Measurements from ENCODE around the gene TSTD1. TPM values are rescaled to one million over a fixed set of nuclear protein-coding genes. Genes with fewer than 3 reads are reported as not detected.

Gene TSTD1
- total RNA-seq, 1 donor from 2014 or later: 9.5 TPM

- H3K27me3 Mint-ChIP-seq (ENCODE audit: low read depth, unreplicated experiment): peaks cover 8% of the 10 kb centered on the region
- no peaks in the 10 kb centered on the region for H3K9me3 ChIP-seq (ENCODE audit: insufficient read depth, low read depth, low read length)
- FAIRE-seq: no peak
Measured at GRCh38 chr1:161070761-161071160, 32.0 kb upstream of the TSTD1 start.

DNA sequence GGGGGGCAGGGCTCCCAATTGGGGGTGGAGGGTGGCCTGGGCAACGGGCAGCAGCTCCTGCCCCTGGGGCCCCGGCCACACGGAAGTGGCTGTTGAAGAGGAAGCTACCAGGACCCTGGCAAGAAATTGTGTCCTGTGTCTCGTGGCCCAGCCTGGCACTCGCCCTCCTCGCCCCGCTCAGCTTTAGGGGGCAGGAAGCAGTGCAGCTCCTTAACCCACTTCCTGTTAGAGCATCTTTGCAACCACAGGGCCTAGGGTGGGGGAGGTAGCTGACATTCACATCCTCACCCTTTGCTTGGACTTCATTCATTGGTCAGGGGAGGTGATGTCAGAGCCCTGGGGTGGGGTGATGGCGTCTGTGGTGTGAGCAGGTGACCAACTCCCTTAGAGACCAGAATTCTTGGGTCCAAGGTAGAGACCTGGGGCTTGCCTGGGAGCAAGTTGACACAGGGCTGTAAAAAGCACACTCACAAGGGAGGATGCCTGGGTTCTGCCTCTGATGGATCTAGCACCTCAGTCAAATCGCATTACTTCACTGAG, 31.0 kb upstream of the TSTD1 start, which contains the start of gene ARHGAP30:
ARHGAP30 (minus strand) TSS at position 161 of the 540 bp plus-strand sequence. CDS start 267 bp downstream, outside the sequence.
- peaks cover 8% of the 10 kb centered on the region for H3K27me3 Mint-ChIP-seq (ENCODE audit: low read depth, unreplicated experiment)
- Histone ChIP-seq H3K4me3 (ENCODE audit: insufficient read depth, low read depth, low read length) (no peak within 1 kb of the TSS), H3K4me1 (ENCODE audit: insufficient read depth, low read length) (no peaks in the 10 kb centered on the region), H3K79me2 (ENCODE audit: insufficient read depth, low read length) (no peaks in the 10 kb centered on the region), H2AFZ (ENCODE audit: low read depth, low read length) (no peak within 1 kb of the TSS), H3K27me3 (ENCODE audit: insufficient read depth, low read length) (no peaks in the 10 kb centered on the region), H3K36me3 (ENCODE audit: insufficient read depth, low read length) (no peaks in the 10 kb centered on the region), H3K4me2 (ENCODE audit: low read length) (no peak within 1 kb of the TSS), H4K20me1 (ENCODE audit: insufficient read depth, low read length) (no peaks in the 10 kb centered on the region), H3K9ac (ENCODE audit: low read length) (no peak within 1 kb of the TSS), H3K27ac (ENCODE audit: low read depth, low read length) (no peak within 1 kb of the TSS), H3K9me3 (ENCODE audit: insufficient read depth, low read depth, low read length) (no peaks in the 10 kb centered on the region)
- peaks cover 11% of the 10 kb centered on the region for H3K36me3 Mint-ChIP-seq (ENCODE audit: low read depth, unreplicated experiment)
- H3K9me3 Mint-ChIP-seq (ENCODE audit: unreplicated experiment): no peaks in the 10 kb centered on the region
- H3K4me3 Mint-ChIP-seq (ENCODE audit: unreplicated experiment): no peak within 1 kb of the TSS
- H3K27ac Mint-ChIP-seq (ENCODE audit: unreplicated experiment): no peak within 1 kb of the TSS
- FAIRE-seq (no peak), DNase-seq (ENCODE audit: low read depth) (no peak)
- H3K4me1 Mint-ChIP-seq (ENCODE audit: low read depth, unreplicated experiment): peaks cover 18% of the 10 kb centered on the region
- TF ChIP-seq EZH2 (IDR thresholded peaks at IDR 0.05; ENCODE audit: insufficient read depth, low read length): no peak

More at GRCh38 chr1:161070761-161071160, 32.0 kb upstream of the TSTD1 start:
- no peaks in the 10 kb centered on the region for H4K20me1 ChIP-seq (ENCODE audit: insufficient read depth, low read length)
- Mint-ChIP-seq H3K4me1 (ENCODE audit: low read depth, unreplicated experiment) (peaks cover 19% of the 10 kb centered on the region), H3K4me3 (ENCODE audit: unreplicated experiment) (no peak overlapping the region), H3K36me3 (ENCODE audit: low read depth, unreplicated experiment) (peaks cover 11% of the 10 kb centered on the region), H3K9me3 (ENCODE audit: unreplicated experiment) (no peaks in the 10 kb centered on the region), H3K27ac (ENCODE audit: unreplicated experiment) (no peak overlapping the region)
- no peaks in the 10 kb centered on the region for H3K4me1 ChIP-seq (ENCODE audit: insufficient read depth, low read length)
- no peaks in the 10 kb centered on the region for H3K79me2 ChIP-seq (ENCODE audit: insufficient read depth, low read length)
- no peak overlapping the region for H3K4me2 ChIP-seq (ENCODE audit: low read length)
- no peak overlapping the region for H3K9ac ChIP-seq (ENCODE audit: low read length)
- H2AFZ ChIP-seq (ENCODE audit: low read depth, low read length): no peak overlapping the region
- H3K36me3 ChIP-seq (ENCODE audit: insufficient read depth, low read length): no peaks in the 10 kb centered on the region
- DNase-seq (ENCODE audit: low read depth): no peak
- no peaks in the 10 kb centered on the region for H3K27me3 ChIP-seq (ENCODE audit: insufficient read depth, low read length)
- H3K4me3 ChIP-seq (ENCODE audit: insufficient read depth, low read depth, low read length): no peak overlapping the region
- H3K27ac ChIP-seq (ENCODE audit: low read depth, low read length): no peak overlapping the region
- TF ChIP-seq EZH2 (IDR thresholded peaks at IDR 0.05; ENCODE audit: insufficient read depth, low read length): no peak
- TF ChIP-seq, protein P1, sequence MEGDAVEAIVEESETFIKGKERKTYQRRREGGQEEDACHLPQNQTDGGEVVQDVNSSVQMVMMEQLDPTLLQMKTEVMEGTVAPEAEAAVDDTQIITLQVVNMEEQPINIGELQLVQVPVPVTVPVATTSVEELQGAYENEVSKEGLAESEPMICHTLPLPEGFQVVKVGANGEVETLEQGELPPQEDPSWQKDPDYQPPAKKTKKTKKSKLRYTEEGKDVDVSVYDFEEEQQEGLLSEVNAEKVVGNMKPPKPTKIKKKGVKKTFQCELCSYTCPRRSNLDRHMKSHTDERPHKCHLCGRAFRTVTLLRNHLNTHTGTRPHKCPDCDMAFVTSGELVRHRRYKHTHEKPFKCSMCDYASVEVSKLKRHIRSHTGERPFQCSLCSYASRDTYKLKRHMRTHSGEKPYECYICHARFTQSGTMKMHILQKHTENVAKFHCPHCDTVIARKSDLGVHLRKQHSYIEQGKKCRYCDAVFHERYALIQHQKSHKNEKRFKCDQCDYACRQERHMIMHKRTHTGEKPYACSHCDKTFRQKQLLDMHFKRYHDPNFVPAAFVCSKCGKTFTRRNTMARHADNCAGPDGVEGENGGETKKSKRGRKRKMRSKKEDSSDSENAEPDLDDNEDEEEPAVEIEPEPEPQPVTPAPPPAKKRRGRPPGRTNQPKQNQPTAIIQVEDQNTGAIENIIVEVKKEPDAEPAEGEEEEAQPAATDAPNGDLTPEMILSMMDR (IDR thresholded peaks at IDR 0.05; ENCODE audit: insufficient read depth, low read depth, low read length): no peak

GRCh38 chr1:161069241-161069640, 30.5 kb upstream of the TSTD1 start:
- H3K79me2 ChIP-seq (ENCODE audit: insufficient read depth, low read length): no peaks in the 10 kb centered on the region
- Mint-ChIP-seq H3K27me3 (ENCODE audit: low read depth, unreplicated experiment) (peaks cover 11% of the 10 kb centered on the region), H3K9me3 (ENCODE audit: unreplicated experiment) (no peaks in the 10 kb centered on the region), H3K36me3 (ENCODE audit: low read depth, unreplicated experiment) (peaks cover 8% of the 10 kb centered on the region), H3K4me3 (ENCODE audit: unreplicated experiment) (no peak overlapping the region), H3K27ac (ENCODE audit: unreplicated experiment) (no peak overlapping the region), H3K4me1 (ENCODE audit: low read depth, unreplicated experiment) (peaks cover 13% of the 10 kb centered on the region)
- FAIRE-seq (no peak), DNase-seq (ENCODE audit: low read depth) (no peak)
- no peak overlapping the region for H3K9ac ChIP-seq (ENCODE audit: low read length)
- H3K27me3 ChIP-seq (ENCODE audit: insufficient read depth, low read length): no peaks in the 10 kb centered on the region
- TF ChIP-seq, protein P1 (IDR thresholded peaks at IDR 0.05; ENCODE audit: insufficient read depth, low read depth, low read length): no peak
- no peak for TF ChIP-seq EZH2 (IDR thresholded peaks at IDR 0.05; ENCODE audit: insufficient read depth, low read length)
- no peaks in the 10 kb centered on the region for H3K9me3 ChIP-seq (ENCODE audit: insufficient read depth, low read depth, low read length)
- no peak overlapping the region for H3K4me2 ChIP-seq (ENCODE audit: low read length)
- H3K27ac ChIP-seq (ENCODE audit: low read depth, low read length): no peak overlapping the region
- H2AFZ ChIP-seq (ENCODE audit: low read depth, low read length): no peak overlapping the region
- no peaks in the 10 kb centered on the region for H3K4me1 ChIP-seq (ENCODE audit: insufficient read depth, low read length)
- H3K4me3 ChIP-seq (ENCODE audit: insufficient read depth, low read depth, low read length): no peak overlapping the region
- no peaks in the 10 kb centered on the region for H3K36me3 ChIP-seq (ENCODE audit: insufficient read depth, low read length)
- no peaks in the 10 kb centered on the region for H4K20me1 ChIP-seq (ENCODE audit: insufficient read depth, low read length)
